ENCODE data around the gene ZNF184.

The ZNF184 gene

DNA sequence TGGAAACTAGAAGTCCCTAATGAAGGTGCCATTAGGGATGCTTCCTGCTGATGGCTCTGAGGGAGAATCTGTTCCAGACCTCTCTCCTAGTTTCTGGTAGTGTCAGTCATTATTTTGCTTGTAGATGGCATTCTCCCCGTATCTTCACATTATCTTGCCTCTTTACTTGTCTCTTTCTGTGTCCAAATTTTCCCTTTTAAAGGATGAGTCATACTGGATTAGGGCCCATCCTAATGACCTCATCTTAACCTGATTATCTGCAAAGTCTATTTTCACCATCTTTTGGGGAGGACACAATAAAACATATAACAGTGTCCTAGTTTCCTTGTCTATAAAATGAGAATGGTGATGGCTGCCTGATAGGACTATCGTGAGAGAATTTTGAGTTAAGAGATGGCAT is 57.0 kb downstream of the ZNF184 start:
- DNase-seq = no peak

DNA sequence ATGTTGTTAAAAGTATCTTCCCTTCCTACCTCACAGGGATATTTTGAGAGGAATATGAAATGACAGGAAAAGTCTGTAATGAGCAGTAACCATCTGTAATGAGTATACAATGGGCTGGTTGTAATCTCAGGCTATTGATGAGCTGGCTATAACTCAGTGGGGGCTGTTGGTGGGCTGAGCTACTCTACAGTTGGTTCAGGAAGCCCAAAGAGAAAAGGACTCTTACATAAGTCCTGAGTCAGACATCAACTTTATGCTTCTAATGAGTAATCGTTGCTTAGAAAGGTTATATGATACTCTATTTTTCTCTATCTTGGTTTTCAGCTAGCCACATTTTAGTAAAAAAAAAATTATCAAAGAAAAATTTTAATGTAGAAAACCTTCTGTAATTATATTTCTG is 57.9 kb downstream of the ZNF184 start:
- DNase-seq = no peak

DNA sequence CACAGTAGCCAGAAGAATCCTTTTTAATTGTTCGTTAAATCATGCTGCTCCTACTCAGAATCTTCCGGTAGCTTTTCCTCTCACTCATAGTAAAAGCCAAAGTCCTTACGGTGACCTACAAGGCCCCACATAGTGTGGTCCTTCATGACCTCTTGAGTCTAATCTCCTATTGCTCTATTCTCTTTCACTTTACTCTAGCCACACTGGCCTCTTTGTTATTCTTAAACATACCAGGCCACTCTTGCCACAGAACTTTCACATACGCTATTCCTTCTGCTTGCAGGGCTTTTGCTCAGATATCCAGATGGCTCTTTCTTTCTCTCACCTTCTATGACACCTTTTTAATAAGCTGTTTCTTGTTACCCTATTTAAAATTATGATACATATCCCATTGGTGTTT is 58.6 kb downstream of the ZNF184 start:
- DNase-seq = no peak

DNA sequence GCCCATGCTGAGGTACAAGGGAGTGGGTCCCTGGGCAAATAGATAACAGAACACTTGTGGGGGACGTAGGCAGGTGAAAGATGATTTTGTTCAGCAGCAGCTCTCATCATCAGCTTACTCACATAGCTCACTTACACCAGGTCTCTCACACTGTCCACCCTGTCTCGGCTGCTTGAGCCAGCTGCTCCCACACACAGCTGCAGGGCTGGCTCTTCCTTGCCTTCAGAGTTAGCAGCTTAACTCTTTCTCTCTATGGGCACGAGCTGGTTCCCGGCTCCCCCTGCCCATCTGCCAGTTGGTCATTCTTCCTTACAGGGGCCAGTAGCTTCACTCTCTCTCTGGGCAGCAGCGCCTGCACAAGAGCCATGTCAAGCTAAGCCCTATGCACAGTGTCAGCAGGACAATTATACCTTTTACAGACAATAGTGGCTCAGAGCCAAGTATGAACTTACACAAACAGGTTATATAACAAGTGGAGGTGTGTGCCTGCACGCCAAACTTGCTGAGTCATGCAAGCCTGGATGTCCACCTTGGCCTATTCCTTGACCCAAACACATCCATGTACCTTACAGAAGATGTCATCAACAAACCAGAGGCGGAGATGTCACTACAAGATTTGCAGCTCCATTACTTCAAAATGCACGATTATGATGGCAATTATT is 65.6 kb downstream of the ZNF184 start:
- DNase-seq = no peak

DNA sequence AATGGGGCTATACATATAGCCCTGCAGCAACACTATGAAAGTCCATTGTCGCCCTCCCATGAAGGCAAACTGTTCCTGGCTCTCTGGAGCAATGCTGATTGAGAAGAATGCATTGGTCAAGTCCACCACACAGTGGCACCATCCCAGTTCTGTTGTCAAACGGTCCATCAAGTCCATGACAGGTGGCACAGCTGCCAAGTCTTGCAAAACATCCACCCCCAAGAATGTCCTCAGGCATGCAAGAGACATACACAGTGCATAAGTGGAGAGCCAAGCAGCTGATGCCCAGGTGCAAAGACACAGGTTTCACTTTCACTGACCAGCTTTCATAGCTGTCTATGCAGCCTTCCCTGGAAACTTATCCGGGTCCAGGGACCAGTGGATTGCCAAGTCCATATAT is 66.8 kb downstream of the ZNF184 start:
- DNase-seq = no peak

DNA sequence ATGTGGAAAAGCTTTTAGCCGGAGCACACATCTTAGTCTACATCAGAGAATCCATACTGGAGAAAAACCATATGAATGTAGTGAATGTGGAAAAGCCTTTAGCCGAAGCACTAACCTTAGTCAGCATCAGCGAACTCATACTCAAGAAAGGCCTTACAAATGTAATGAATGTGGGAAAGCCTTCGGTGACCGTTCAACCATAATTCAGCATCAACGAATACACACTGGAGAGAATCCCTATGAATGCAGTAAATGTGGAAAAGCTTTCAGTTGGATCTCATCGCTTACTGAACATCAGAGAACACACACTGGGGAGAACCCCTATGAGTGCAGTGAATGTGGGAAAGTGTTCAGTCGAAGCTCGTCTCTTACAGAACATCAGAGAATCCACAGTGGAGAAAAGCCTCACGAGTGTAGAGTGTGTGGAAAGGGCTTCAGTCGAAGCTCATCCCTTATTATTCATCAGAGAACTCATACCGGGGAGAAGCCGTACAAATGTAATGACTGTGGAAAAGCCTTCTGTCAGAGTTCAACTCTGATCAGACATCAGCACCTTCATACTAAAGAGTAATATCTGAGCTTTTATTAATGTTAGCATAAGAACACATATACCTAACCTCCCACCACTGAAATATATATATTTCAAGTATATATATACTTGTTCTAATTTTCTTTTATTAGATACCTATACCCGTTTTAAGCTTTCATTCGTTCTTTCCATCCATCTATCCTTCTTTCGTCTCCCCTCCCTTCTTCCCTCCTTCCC is 71.8 kb downstream of the ZNF184 start:
- DNase-seq = no peak

Measured in NCI-H1436 treated with DMSO at 0.1 percent for 48 hours (cell line).